Tibial nerve (tissue), 4 donors: ENCODE measurements around the gene AAMDC.

Experiments used
- CTCF ChIP-seq, 5 experiments: fragments of 200-600 bp in 3 of 5; fragments of 450-650 bp in 2 of 5; sonication (generic) in 3 of 5; IDR thresholded peaks; one replicate each; pipeline ENCODE4 v1.5.1; 2016 to 2019; ENCODE audit warnings: antibody characterized with exemption in 5 of 5, mild to moderate bottlenecking in 3 of 5, moderate library complexity in 2 of 5
- EP300 ChIP-seq, 2 donors: sonication (generic); formaldehyde crosslinking; IDR thresholded peaks; one replicate each; pipeline ENCODE4 v1.6.1; 2017; ENCODE audit warnings: antibody characterized with exemption in 2 of 2, mild to moderate bottlenecking in 1 of 2
- POLR2A ChIP-seq, 2 donors: fragments of 450-650 bp; IDR thresholded peaks; one replicate each; pipeline ENCODE4 v1.6.1; 2017; ENCODE audit warnings: antibody characterized with exemption in 2 of 2, mild to moderate bottlenecking in 2 of 2, moderate library complexity in 2 of 2

- TF ChIP-seq CTCF (IDR thresholded peaks at IDR 0.05): no peak
- no peak for TF ChIP-seq POLR2A (IDR thresholded peaks at IDR 0.05)
- no peak for TF ChIP-seq EP300 (IDR thresholded peaks at IDR 0.05)
These were observed 61.5 kb downstream of the AAMDC start for GRCh38 chr11:77882396-77882795.
